IMR-90 (cell line): ENCODE data around the gene MZB1. TPM values are rescaled to one million over a fixed set of nuclear protein-coding genes. Genes with fewer than 3 reads are reported as not detected.
A peak's percentile ranks its signal among the peaks of the same experiment; 100 is the strongest.

ENCODE experiments used
- ATAC-seq: fragments of 200-7000 bp; cut with Tn5 transposase; 2 replicates; pipeline ENCODE4 v1.9.1; 2020; ENCODE audit warnings: low read depth, mild to moderate bottlenecking, moderate library complexity
- BruUV-seq: library from RNA; stranded (reverse); fragments of 400-500 nt; replicated peaks from 2 replicates; lab custom pipeline; 2021; lab: Mats Ljungman, UMichigan
- CTCF ChIA-PET: fragments of 300-600 bp; formaldehyde crosslinking; extraction: SDS; loops from one replicate; lab custom pipeline; 2021; ENCODE audit warnings: antibody characterized with exemption; lab: Yijun Ruan, JAX
- POLR2A ChIA-PET: fragments of 300-600 bp; sonication (Branson Sonifier 250); formaldehyde crosslinking; loops from one replicate; lab custom pipeline; 2022; ENCODE audit warnings: antibody characterized with exemption; ENCODE audit not compliant: unreplicated experiment; lab: Charles Lee
- DNase-seq: peaks from one replicate; pipeline ENCODE4 v3.0.0; 2013
- H2AFZ ChIP-seq: replicated peaks from 2 replicates; pipeline ENCODE3; 2013; ENCODE audit warnings: low read length, mild to moderate bottlenecking; ENCODE audit not compliant: poor library complexity
- H2AK5ac ChIP-seq: 2 replicates; pipeline ENCODE4 v1.6.1; 2013; ENCODE audit warnings: low read depth, low read length, inconsistent platforms
- H2AK9ac ChIP-seq: replicated peaks from 2 replicates; pipeline ENCODE3; 2013; ENCODE audit warnings: mild to moderate bottlenecking, low read depth, low read length, moderate library complexity; ENCODE audit not compliant: poor library complexity
- H2BK120ac ChIP-seq: 2 replicates; pipeline ENCODE4 v1.6.1; 2013; ENCODE audit warnings: low read depth, low read length, inconsistent platforms
- H2BK15ac ChIP-seq: 3 replicates; pipeline ENCODE4 v1.6.1; 2013; ENCODE audit warnings: low read depth, low read length, inconsistent platforms
- H2BK20ac ChIP-seq: 2 replicates; pipeline ENCODE4 v1.6.1; 2013; ENCODE audit warnings: low read depth, mild to moderate bottlenecking, inconsistent platforms, low read length, moderate library complexity
- H2BK5ac ChIP-seq: 2 replicates; pipeline ENCODE4 v1.6.1; 2013; ENCODE audit warnings: mild to moderate bottlenecking, low read depth, low read length, inconsistent platforms; ENCODE audit not compliant: poor library complexity, severe bottlenecking
- H3K14ac ChIP-seq: replicated peaks from 2 replicates; pipeline ENCODE4 v1.6.1; 2013; ENCODE audit warnings: low read depth, low read length, inconsistent platforms
- H3K18ac ChIP-seq: 2 replicates; pipeline ENCODE4 v1.6.1; 2013; ENCODE audit warnings: low read depth, low read length, control low read depth
- H3K23ac ChIP-seq: 2 replicates; pipeline ENCODE4 v1.6.1; 2013; ENCODE audit warnings: low read depth, low read length, inconsistent platforms
- H3K27ac ChIP-seq: 2 replicates; pipeline ENCODE4 v1.5.1; 2013; ENCODE audit warnings: mild to moderate bottlenecking, control low read depth, low read length; ENCODE audit not compliant: insufficient read depth
- H3K27me3 ChIP-seq: 2 replicates; pipeline ENCODE4 v1.6.1; 2013; ENCODE audit warnings: low read length; ENCODE audit not compliant: control insufficient read depth, insufficient read depth
- H3K36me3 ChIP-seq: 2 replicates; pipeline ENCODE4 v1.6.1; 2013; ENCODE audit warnings: low read length, mixed read lengths; ENCODE audit not compliant: control insufficient read depth, insufficient read depth
- H3K4ac ChIP-seq: 2 replicates; pipeline ENCODE4 v1.6.1; 2013; ENCODE audit warnings: low read depth, low read length, inconsistent platforms
- H3K4me1 ChIP-seq: 2 replicates; pipeline ENCODE4 v1.6.1; 2013; ENCODE audit warnings: low read length, mixed read lengths; ENCODE audit not compliant: control insufficient read depth, insufficient read depth
- H3K4me2 ChIP-seq: 2 replicates; pipeline ENCODE4 v1.6.1; 2013; ENCODE audit warnings: low read depth, mild to moderate bottlenecking, control low read depth, low read length, moderate library complexity
- H3K4me3 ChIP-seq: 2 replicates; pipeline ENCODE4 v1.5.1; 2013; ENCODE audit warnings: low read depth, mild to moderate bottlenecking, control low read depth, low read length, moderate library complexity; ENCODE audit not compliant: insufficient read depth
- H3K56ac ChIP-seq: 2 replicates; pipeline ENCODE4 v1.6.1; 2013; ENCODE audit warnings: low read length, inconsistent platforms; ENCODE audit not compliant: insufficient read depth; ENCODE audit errors: extremely low read depth
- H3K79me1 ChIP-seq, 2 experiments: 2 replicates each; pipeline ENCODE4 v1.6.1; 2013; ENCODE audit warnings: low read length in 2 of 2, inconsistent platforms in 1 of 2, low read depth in 1 of 2
- H3K9ac ChIP-seq: 2 replicates; pipeline ENCODE4 v1.6.1; 2013; ENCODE audit warnings: low read depth, low read length, control low read depth
- H3K9me1 ChIP-seq: 2 replicates; pipeline ENCODE4 v1.6.1; 2013; ENCODE audit warnings: low read length, inconsistent platforms; ENCODE audit not compliant: insufficient read depth
- H3K9me3 ChIP-seq: 2 replicates; pipeline ENCODE4 v1.6.1; 2013; ENCODE audit warnings: low read length; ENCODE audit not compliant: control insufficient read depth, insufficient read depth
- H4K20me1 ChIP-seq: 2 replicates; pipeline ENCODE4 v1.6.1; 2013; ENCODE audit warnings: low read length, inconsistent platforms; ENCODE audit not compliant: insufficient read depth
- H4K5ac ChIP-seq: 2 replicates; pipeline ENCODE4 v1.6.1; 2013; ENCODE audit warnings: mild to moderate bottlenecking, low read depth, low read length, control low read depth
- H4K8ac ChIP-seq, 2 experiments: 2 replicates each; pipeline ENCODE4 v1.6.1; 2013; ENCODE audit warnings: low read depth in 2 of 2, low read length in 2 of 2, control low read depth in 1 of 2, inconsistent platforms in 1 of 2
- H4K91ac ChIP-seq: 2 replicates; pipeline ENCODE4 v1.6.1; 2013; ENCODE audit warnings: low read depth, low read length, inconsistent platforms; ENCODE audit not compliant: insufficient read depth
- BHLHE40 ChIP-seq: fragments of 150-350 bp; IDR thresholded peaks from 2 replicates; pipeline ENCODE4 v1.6.1; 2016; ENCODE audit warnings: mild to moderate bottlenecking, low read depth, low read length
- CTCF ChIP-seq: conservative IDR thresholded peaks from 2 replicates; pipeline ENCODE4 v1.5.1; 2012; ENCODE audit warnings: mild to moderate bottlenecking, low read depth, low read length, improper control_type of control experiment
- NFE2L2 ChIP-seq: fragments of 150-350 bp; IDR thresholded peaks from 2 replicates; pipeline ENCODE4 v1.6.1; 2016; ENCODE audit warnings: low read depth, mild to moderate bottlenecking, low read length
- POLR2A ChIP-seq: IDR thresholded peaks from 2 replicates; pipeline ENCODE4 v1.6.1; 2012; ENCODE audit warnings: mild to moderate bottlenecking, low read depth, low read length
- USF2 ChIP-seq: fragments of 150-350 bp; IDR thresholded peaks from 2 replicates; pipeline ENCODE4 v1.6.1; 2017; ENCODE audit warnings: mild to moderate bottlenecking, antibody characterized with exemption, low read length, low read depth
- WGBS, 2 experiments: methylation state at CpG; one replicate each; pipeline versions ENCODE4 v1.1.5 to v1.1.7; 2013; ENCODE audit warnings: missing lambda C conversion rate in 2 of 2; ENCODE audit not compliant: insufficient read length in 1 of 2; ENCODE audit errors: extremely low coverage in 2 of 2; 5-methylcytosine and 5-hydroxymethylcytosine counted together
- dilution Hi-C: fragments of 300-500 bp; cut with HindIII; formaldehyde crosslinking; loops from one replicate; pipeline ENCODE4 v1.14.3; 2018; ENCODE audit warnings: low sequenced_read_pairs; ENCODE audit not compliant: unreplicated experiment
- in situ Hi-C: fragments of 300-500 bp; cut with MboI; formaldehyde crosslinking; loops from 3 replicates; pipeline ENCODE4 v1.14.3; 2019; ENCODE audit warnings: low sequenced_read_pairs, inconsistent platforms, mixed read lengths
- intact Hi-C: fragments of 100-400 bp; cut with micrococcal nuclease; formaldehyde crosslinking; loops from 2 replicates; pipeline ENCODE4 v1.10.0; 2022
- polyA plus RNA-seq, 3 experiments: library from polyadenylated mRNA; depleted of rRNA; stranded (reverse); fragments of >200 nt; gene quantifications; 2 replicates each; pipeline ENCODE4 v1.2.3, GENCODE V29; 2012; ENCODE audit warnings: low replicate concordance in 1 of 3
- total RNA-seq: library from RNA; depleted of rRNA; stranded (reverse); fragments of >200 nt; gene quantifications from 2 replicates; pipeline ENCODE4 v1.2.3, GENCODE V29; 2012

MZB1 gene
- total and polyA plus RNA-seq, 2 of the 4 experiments (the other 2 are of a cell fraction): not detected

GRCh38 chr5:139394123-139394653 is 4.5 kb upstream of the MZB1 start:
- TF ChIP-seq USF2 (no peak), BHLHE40 (no peak), POLR2A (no peak), NFE2L2 (no peak), CTCF (peak; percentile 17; the same call in 1 of the 2 replicates)
- peak overlapping the region; percentile 57 for H2AK9ac ChIP-seq
- ATAC-seq (no peak), DNase-seq (no peak)
- no peak overlapping the region for H3K56ac ChIP-seq
- H2BK120ac ChIP-seq: no peak overlapping the region
- no peak overlapping the region; a peak in 1 of 4 replicates for H4K8ac ChIP-seq
- ChIA-PET POLR2A (no interaction called here), CTCF (no interaction called here)
- H3K23ac ChIP-seq: no peak overlapping the region
- H3K18ac ChIP-seq: no peak overlapping the region
- no peak overlapping the region for H3K14ac ChIP-seq
- no peak overlapping the region for H2BK20ac ChIP-seq
- H3K4me3 ChIP-seq: peak overlapping the region; percentile 24
- dilution Hi-C loops (no loop called here), in situ Hi-C loops (no loop called here), intact Hi-C loops (no loop called here)
- H3K27ac ChIP-seq: no peak overlapping the region
- no peak overlapping the region for H4K5ac ChIP-seq
- H3K79me1 ChIP-seq: no peaks in the 10 kb centered on the region
- no peak overlapping the region for H3K4ac ChIP-seq
- no peak overlapping the region for H4K91ac ChIP-seq
- no peaks in the 10 kb centered on the region for H3K9me1 ChIP-seq
- H2AK5ac ChIP-seq: no peak overlapping the region
- no peaks in the 10 kb centered on the region for H4K20me1 ChIP-seq
- H2BK5ac ChIP-seq: no peak overlapping the region
- H2AFZ ChIP-seq: peak overlapping the region; percentile 83
- no peak overlapping the region for H3K9ac ChIP-seq
- H3K4me1 ChIP-seq: peaks cover 3% of the 10 kb centered on the region; the same call in 1 of the 2 replicates
- BruUV-seq: no TSS peak
- no peaks in the 10 kb centered on the region for H3K36me3 ChIP-seq
- peaks cover 28% of the 10 kb centered on the region for H3K27me3 ChIP-seq
- peaks cover 16% of the 10 kb centered on the region; the same call in 1 of the 2 replicates for H3K9me3 ChIP-seq
- H2BK15ac ChIP-seq: no peak overlapping the region
- H3K4me2 ChIP-seq: no peak overlapping the region
- 20% methylated on average over 16 of the region's 62 CpGs; no CpG with 5 or more reads in 1 of the 2 experiments for WGBS, 2 experiments
